ENCODE data around the gene AKAP6. TPM values are rescaled to one million over a fixed set of nuclear protein-coding genes. Genes with fewer than 3 reads are reported as not detected.

The AKAP6 gene
- total RNA-seq, 1 donor from 2014 or later = 3.4 TPM

DNA sequence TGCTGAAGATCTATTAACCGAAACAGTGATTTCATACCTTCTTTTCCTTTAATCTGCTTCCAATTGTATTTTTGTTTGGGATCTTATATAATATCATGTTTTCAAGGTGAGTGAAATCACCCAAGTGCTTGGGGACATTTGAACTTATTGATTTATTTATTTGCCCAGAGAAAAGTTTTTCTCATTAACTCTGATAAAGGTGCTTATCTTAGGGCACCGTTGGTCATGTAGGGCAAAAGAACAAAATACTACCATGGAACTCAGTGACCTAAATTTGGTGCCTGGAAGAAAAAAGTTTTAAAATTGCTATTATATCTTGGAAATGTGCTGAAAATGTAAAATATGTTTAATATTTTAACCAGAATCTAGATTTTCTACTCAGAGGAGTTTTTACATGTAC lies 402.2 kb downstream of the AKAP6 start:
- Mint-ChIP-seq H3K4me3 (ENCODE audit: low read depth) (no peak overlapping the region), H3K27ac (no peak overlapping the region), H3K9me3 (ENCODE audit: low read depth) (no peaks in the 10 kb centered on the region), H3K36me3 (ENCODE audit: insufficient read depth) (no peaks in the 10 kb centered on the region), H3K27me3 (peaks cover 9% of the 10 kb centered on the region), H3K4me1 (ENCODE audit: low read depth) (peaks cover 27% of the 10 kb centered on the region)
- DNase-seq (ENCODE audit: low spot score, unreplicated experiment) = no peak
- TF ChIP-seq, protein P1, sequence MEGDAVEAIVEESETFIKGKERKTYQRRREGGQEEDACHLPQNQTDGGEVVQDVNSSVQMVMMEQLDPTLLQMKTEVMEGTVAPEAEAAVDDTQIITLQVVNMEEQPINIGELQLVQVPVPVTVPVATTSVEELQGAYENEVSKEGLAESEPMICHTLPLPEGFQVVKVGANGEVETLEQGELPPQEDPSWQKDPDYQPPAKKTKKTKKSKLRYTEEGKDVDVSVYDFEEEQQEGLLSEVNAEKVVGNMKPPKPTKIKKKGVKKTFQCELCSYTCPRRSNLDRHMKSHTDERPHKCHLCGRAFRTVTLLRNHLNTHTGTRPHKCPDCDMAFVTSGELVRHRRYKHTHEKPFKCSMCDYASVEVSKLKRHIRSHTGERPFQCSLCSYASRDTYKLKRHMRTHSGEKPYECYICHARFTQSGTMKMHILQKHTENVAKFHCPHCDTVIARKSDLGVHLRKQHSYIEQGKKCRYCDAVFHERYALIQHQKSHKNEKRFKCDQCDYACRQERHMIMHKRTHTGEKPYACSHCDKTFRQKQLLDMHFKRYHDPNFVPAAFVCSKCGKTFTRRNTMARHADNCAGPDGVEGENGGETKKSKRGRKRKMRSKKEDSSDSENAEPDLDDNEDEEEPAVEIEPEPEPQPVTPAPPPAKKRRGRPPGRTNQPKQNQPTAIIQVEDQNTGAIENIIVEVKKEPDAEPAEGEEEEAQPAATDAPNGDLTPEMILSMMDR (IDR thresholded peaks at IDR 0.05; ENCODE audit: unreplicated experiment) = no peak

DNA sequence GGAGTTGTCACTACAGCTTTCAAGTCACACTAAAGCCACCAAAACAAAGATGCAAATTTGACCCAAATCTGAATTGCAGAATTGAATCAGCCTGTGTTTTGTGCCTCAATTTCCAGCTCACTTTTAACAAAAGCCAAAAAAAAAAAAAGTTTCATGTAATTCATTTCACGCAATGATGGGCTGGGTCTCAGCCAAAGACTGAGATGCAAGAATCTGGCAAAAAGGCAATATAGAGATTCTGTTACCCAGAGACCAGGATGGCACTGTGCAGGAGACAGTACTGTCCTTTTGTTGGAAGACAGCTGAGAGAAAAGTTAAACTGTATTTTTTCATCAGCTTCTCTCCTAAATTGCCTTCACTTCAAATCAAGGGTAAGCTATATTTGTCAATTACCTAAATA lies 403.9 kb downstream of the AKAP6 start:
- peaks cover 13% of the 10 kb centered on the region for H3K27me3 Mint-ChIP-seq
- H3K9me3 Mint-ChIP-seq (ENCODE audit: low read depth) = no peaks in the 10 kb centered on the region
- TF ChIP-seq, protein P1 (IDR thresholded peaks at IDR 0.05; ENCODE audit: unreplicated experiment) = no peak
- H3K27ac Mint-ChIP-seq = no peak overlapping the region
- no peak for DNase-seq (ENCODE audit: low spot score, unreplicated experiment)
- peaks cover 25% of the 10 kb centered on the region for H3K4me1 Mint-ChIP-seq (ENCODE audit: low read depth)
- no peaks in the 10 kb centered on the region for H3K36me3 Mint-ChIP-seq (ENCODE audit: insufficient read depth)
- no peak overlapping the region for H3K4me3 Mint-ChIP-seq (ENCODE audit: low read depth)

DNA sequence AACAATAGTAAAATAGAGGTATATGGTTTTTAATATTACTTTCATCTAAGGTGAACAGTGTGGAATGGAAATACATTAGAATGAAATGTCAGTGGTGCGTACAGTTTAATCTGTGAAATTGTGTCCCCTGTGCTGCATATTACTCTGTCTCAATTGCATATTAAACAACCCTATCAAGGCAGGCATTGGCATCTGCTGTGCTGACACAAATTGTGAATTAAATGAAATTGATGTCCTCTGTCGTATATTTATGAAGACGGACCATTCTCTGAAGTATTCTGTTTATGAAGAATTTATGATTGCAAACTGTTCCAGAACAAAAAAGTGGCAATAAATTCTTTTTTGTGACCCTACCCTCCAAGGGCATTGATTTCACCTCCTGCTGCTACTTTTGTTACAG lies 405.2 kb downstream of the AKAP6 start:
- Mint-ChIP-seq H3K4me3 (ENCODE audit: low read depth) (no peak overlapping the region), H3K4me1 (ENCODE audit: low read depth) (peaks cover 18% of the 10 kb centered on the region), H3K9me3 (ENCODE audit: low read depth) (no peaks in the 10 kb centered on the region), H3K27ac (no peak overlapping the region), H3K27me3 (peaks cover 10% of the 10 kb centered on the region), H3K36me3 (ENCODE audit: insufficient read depth) (no peaks in the 10 kb centered on the region)
- no peak for DNase-seq (ENCODE audit: low spot score, unreplicated experiment)
- TF ChIP-seq, protein P1 (IDR thresholded peaks at IDR 0.05; ENCODE audit: unreplicated experiment) = no peak

DNA sequence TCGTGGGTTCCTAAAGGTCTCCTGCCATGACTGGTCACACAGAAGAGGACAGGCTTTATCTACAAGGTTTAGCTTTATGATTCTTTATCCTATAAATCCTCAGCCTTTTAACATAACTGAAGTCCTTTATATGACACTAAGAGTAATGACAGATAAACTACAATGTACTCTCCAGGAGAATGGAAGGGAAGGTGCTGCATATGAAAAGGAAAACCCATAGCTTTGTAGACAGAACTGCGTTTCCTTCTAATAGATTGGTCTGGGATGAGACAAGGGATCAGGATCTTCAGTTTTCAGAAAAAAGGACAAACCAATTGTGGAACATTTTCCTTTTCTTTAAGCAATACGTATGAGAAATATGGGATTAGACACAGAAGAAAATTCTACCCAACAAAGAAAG lies 408.5 kb downstream of the AKAP6 start:
- peaks cover 6% of the 10 kb centered on the region for H3K27me3 Mint-ChIP-seq
- TF ChIP-seq, protein P1 (IDR thresholded peaks at IDR 0.05; ENCODE audit: unreplicated experiment) = no peak
- no peak overlapping the region for H3K4me3 Mint-ChIP-seq (ENCODE audit: low read depth)
- peaks cover 7% of the 10 kb centered on the region for H3K9me3 Mint-ChIP-seq (ENCODE audit: low read depth)
- no peaks in the 10 kb centered on the region for H3K36me3 Mint-ChIP-seq (ENCODE audit: insufficient read depth)
- no peak for DNase-seq (ENCODE audit: low spot score, unreplicated experiment)
- no peak overlapping the region for H3K27ac Mint-ChIP-seq
- no peaks in the 10 kb centered on the region for H3K4me1 Mint-ChIP-seq (ENCODE audit: low read depth)

DNA sequence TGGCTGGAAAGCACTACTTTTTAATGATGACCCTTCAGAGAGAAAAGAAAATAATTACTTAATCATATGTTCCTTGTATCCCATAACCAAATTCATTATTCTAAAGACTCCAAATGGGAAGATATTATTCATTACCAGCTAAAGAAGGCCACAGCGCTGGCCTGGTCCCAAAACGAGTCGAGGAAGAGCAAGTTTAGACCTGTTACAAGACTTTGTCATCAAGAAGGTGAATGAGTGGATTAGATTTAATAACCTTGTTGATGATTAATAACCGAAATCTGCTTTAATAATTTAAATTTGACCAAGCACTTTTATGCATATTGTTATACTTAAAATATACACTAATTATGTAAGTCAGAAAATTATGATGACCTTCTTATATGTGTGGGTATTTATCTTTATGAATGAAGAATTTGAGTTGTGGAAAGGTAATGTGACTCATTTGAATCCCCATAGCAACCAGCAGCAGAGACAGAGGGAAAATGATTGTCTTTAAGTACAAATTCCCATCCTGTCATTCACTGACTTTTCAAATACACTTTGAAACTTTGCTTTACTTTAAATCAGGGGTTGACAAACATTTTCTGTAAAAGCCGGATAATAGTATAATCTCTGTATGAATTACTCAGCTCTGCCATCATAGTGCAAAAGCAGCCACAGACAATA lies 409.2 kb downstream of the AKAP6 start:
- H3K27me3 Mint-ChIP-seq = peaks cover 5% of the 10 kb centered on the region
- H3K27ac Mint-ChIP-seq = no peak overlapping the region
- H3K4me1 Mint-ChIP-seq (ENCODE audit: low read depth) = no peaks in the 10 kb centered on the region
- no peak for DNase-seq (ENCODE audit: low spot score, unreplicated experiment)
- no peak overlapping the region for H3K4me3 Mint-ChIP-seq (ENCODE audit: low read depth)
- no peaks in the 10 kb centered on the region for H3K36me3 Mint-ChIP-seq (ENCODE audit: insufficient read depth)
- TF ChIP-seq, protein P1 (IDR thresholded peaks at IDR 0.05; ENCODE audit: unreplicated experiment) = no peak
- H3K9me3 Mint-ChIP-seq (ENCODE audit: low read depth) = peaks cover 7% of the 10 kb centered on the region
